LHCN-M2 (cell line): ENCODE measurements around the gene CAPN9. TPM values are rescaled to one million over a fixed set of nuclear protein-coding genes. Genes with fewer than 3 reads are reported as not detected.
"Not testable (repeated sequence)": the region's sequence is repeated elsewhere in the genome, so short reads cannot be mapped to it uniquely, and the experiment has no call there.

Experiments
- DNase-seq: peaks from one replicate; pipeline ENCODE4 v3.0.0-alpha.2; 2012; ENCODE audit warnings: low read depth
- total RNA-seq: library from RNA; depleted of rRNA; stranded (reverse); fragments of >200 nt; gene quantifications from 2 replicates; pipeline ENCODE4 v1.2.3, GENCODE V29; 2014

Gene CAPN9
- total RNA-seq, 1 experiment from 2014 or later = not detected

DNA sequence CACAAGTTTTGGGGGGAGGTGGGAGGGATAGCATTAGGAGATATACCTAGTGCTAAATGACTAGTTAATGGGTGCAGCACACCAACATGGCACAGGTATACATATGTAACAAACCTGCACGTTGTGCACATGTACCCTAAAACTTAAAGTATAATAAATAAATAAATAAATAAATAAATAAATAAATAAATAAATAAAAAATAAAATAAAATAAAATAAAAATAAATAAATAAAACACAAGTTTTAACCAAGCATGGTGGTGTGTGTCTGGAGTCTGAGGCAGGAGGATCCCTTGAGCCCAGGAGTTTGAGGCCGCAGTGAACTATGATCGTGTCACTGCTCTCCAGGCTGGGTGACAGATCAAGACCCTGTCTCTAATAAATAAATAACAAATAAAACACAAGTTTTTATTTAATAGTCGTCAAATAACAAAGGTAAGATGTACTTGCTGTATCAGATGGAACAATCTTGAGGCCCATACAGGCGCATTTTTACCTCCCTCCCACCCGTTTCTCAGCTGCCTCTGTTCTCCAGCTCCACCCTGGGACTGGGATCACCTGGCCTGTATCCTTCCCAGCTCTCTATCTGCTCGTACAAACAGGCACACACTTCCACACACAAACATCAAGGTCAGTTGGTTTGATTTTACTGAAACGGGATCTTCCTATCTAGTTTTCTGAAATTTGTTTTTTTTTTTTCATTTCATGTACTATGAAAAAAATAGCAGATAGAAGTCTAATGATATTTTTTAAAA, 20.8 kb downstream of the CAPN9 start:
- DNase-seq = not testable (repeated sequence)

DNA sequence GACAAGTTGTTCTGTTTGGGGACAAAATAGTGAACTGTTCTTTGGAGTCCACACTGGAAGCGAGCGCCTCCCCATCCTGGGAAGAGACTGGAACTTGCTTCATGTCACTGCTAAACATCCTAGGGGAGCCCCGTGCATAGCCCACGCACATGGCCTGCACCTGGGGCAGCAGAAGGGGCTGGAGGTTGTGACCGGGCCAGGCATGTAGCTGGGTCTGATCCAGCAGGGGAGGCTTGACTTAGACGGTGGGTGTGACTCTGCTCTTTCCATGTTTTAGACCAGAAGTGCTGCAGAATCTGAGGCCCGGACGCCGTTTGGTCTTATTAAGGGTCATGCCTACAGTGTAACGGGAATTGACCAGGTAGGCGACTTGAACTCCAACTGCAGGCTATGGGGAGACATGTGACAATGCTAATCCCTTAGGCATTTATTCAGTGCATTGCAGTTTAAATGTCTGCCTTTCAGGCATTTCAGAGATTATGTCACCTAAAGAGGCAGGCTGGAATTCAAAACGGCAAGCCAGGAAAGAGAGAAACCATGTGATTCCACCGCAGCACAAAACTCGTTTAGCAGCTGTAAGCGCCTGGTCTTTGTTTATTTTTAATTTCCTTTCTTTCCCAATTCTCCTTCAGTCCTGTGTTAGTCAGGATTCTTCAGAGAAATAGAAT, 21.8 kb downstream of the CAPN9 start:
- DNase-seq = peak; percentile 28

GRCh38 chr1:230770317-230770716, 23.1 kb downstream of the CAPN9 start:
- no peak for DNase-seq

- no peak for DNase-seq
These were observed 24.7 kb downstream of the CAPN9 start for GRCh38 chr1:230771773-230772354.

DNA sequence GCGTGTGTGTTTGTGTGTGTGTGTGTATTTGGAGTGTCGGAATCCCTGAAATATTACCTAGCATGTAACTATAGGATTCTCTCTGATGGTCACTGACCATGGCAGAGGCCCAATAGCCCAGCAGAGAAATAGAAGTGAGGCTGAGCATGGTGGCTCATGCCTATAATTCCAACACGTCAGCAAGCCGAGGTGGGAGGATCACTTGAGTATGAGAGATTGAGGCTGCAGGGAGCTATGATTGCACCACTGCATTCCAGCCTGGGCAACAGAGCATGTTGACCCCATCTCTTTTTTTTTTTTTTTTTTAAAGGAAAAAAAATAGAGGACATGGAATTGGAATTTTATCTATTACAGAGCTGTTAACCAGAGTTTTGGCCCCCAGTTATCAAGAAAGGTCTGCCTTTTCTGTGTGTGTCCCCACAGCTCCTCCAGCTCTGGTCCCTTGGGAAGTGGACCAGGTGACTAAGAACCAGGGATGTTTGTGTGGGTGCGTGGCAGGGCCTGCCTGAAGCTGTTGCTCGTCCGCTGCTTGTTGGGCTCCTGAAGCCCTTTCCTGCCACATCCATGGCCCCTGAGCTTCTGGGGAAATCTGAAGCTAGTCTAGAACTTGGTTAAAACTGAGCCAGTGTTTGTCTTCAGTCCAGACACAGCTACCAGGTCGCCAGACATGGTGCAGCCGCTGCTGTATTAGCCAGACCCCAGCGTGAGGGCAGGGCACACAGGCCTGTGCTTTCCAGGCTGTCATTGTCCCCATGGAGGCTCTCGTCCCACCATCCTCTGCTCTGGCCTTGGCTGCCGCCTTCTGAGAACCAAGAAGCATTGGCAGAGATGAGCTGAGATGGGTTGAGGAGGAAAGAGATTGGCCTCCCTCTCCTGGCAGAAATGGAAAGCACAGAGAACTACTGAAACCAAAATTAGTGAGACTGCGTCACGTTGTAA, 25.5 kb downstream of the CAPN9 start:
- peak; percentile 59 for DNase-seq

- DNase-seq = no peak
These were observed 26.3 kb downstream of the CAPN9 start for GRCh38 chr1:230773396-230774033.

- DNase-seq = peak; percentile 30
These were observed 31.9 kb downstream of the CAPN9 start for GRCh38 chr1:230778916-230779590.

GRCh38 chr1:230781131-230781530, 33.9 kb downstream of the CAPN9 start:
- peak; percentile 13 for DNase-seq

- DNase-seq = peak; percentile 80
These were observed 34.4 kb downstream of the CAPN9 start for GRCh38 chr1:230781594-230781993.

DNA sequence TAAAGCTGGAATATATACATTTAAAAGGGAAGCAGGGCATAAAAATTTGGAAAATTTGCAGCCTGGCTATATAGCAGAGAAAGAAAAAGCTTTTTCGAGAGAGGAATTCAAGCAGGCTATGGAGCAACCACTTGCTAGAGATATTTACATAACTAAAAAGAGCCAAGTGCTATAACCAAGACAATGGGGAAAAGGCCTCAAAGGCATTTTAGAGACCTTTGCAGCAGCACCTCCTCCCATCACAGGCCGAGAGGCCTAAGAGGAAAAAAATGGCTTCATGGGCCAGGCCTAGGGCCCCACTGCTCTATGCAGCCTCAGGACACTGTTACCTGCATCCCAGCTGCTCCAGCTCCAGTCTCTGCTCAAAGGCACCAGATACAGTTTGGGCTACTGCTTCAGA, 37.0 kb downstream of the CAPN9 start:
- DNase-seq = no peak

DNA sequence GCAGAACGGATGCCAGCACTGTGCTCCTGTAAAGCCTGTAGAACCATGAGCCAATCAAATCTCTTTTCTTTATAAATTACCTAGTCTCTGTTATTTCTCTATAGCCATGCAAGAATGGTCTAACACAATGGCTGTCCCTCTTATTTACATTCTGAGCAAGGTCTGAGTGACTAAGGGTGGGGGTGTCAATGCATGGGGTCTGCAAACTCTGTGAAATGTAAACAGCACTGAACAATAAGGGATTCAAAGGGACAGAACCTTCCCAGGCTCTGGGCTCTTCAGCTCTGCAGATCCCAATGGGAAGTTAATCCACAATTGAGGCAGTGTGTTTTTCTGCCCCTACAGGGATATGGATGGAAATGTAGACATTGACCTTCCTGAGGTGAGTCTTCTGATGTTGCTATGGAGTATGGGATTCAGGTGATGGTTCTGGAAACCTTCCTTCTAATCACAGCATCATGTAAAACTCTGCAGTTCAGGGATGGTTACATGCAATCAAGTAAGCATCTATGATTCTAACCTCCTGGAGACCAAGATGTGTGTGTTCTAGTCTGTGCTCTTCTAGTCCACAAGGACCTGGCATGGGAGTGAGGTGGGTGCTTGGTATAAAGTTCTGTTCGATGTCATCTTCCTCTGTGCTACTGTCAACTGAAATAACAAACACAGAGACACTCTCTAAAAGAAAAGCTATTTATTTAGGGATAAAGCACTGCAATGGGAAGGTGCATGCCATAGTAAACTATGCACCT, 38.6 kb downstream of the CAPN9 start:
- no peak for DNase-seq

DNA sequence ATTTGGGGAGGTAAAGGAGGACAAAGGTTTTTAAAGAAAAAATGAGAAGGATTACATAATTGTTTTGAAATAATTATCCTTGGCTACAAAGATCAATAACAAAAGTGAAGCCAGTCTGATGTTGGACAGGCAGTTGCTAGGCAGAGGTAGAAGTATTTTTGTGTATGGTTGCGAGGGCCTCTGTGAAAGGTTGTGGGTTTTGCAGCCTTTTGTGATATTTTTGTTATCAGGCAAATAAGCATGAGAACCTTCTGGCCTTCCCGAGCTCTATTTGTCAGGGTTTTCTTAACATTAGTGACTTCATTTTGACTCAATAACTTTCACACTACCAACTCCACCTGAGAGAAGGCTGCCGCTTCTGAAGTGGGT, 39.2 kb downstream of the CAPN9 start:
- DNase-seq = no peak

- DNase-seq = no peak
These were observed 40.3 kb downstream of the CAPN9 start for GRCh38 chr1:230787471-230787870.

- DNase-seq = no peak
These were observed 41.5 kb downstream of the CAPN9 start for GRCh38 chr1:230788561-230789275.

DNA sequence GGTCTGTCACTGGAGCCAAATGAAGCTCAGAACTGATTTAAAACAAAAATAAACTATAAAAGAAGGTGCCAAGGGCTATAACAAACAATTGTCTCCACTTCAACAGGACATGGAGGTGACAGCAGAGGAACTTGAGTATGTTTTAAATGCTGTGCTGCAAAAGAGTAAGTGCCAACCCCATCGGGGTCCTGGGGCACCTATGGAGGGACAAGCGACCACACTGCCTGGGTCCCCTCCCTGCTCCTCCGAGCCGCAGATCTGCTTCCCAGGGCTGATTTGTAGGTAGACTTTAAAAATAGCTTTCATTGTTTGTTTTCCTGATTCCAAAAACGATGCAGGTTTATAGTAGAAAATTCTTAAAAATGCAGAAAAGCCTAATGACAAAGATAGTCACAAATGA, 42.8 kb downstream of the CAPN9 start:
- no peak for DNase-seq

DNA sequence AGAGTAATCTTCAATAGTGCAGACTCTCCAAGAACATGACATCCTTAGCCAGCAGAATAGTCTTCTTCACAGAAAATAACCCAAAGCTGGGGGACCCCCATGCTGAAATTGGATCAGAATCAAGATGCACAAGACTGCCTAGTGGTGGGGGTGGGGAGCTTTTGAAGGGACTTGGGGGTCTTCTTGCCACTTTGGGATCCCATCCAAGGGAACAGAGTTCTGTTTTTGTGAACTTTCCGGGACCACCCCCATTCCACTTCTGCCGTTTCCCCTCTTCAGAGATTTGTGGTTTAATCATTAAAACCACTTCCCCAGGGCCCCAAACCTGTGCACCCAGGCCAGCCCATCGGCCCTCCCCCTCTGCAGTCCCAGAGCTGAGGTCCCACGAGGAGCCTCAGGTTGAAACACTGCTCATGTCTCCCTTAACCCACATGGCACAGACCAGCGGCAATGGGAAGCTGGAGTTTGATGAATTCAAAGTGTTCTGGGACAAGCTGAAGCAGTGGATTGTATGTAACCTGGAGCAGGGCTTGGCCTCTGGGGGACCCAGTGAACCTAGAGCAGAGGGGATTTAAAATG, 44.9 kb downstream of the CAPN9 start:
- no peak for DNase-seq

DNA sequence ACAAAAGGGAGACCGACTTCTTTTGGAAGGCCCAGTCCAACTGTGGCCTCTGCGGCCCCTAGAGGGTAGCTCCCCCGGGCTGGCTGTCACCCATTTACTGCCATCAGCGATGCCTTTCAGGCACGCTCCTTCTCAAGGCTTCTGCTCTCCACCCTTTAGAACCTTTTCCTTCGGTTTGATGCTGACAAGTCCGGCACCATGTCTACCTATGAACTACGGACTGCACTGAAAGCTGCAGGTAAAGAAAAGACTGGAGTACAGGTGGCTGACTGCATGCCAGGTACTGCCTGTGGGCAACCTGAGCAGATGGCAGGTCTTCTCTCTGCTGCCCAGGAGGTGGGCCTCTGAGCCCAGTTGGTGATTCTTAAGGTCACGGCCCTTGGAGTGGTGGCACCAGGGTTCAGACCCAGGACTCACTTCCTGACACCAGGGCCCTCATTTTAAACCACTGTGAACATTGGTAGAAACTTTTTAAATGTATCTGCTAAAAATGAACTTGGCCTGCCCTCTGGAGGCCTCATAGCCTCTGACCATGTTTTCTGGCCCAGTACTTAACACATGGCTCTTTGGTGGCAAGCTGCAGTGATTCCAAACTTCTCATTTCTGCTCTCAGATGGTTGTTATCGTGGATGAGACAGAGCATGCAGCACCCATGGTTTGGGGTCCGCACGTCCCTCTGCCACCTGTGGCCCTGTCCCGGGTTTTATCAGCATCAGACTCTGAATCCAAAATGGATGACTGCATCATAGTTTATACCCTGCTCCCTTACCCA, 45.7 kb downstream of the CAPN9 start:
- no peak for DNase-seq

DNA sequence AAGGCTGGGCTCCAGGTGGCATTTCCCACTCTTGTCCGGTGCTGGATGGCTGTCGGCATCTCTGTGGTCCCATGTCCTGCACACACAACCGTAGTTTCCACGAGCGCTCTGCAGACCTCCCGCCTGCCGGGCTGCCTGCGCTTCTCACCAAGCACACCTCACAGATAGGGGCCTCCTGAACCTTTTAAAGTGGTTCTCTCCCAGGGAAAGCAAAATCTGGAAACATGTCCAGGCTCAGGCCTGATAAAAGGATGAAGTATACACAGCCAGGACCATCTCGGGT, 46.2 kb downstream of the CAPN9 start:
- no peak for DNase-seq
